Caco-2 (cell line): Measurements from ENCODE around the gene NUP98. TPM values are rescaled to one million over a fixed set of nuclear protein-coding genes. Genes with fewer than 3 reads are reported as not detected.
A peak's percentile ranks its signal among the peaks of the same experiment; 100 is the strongest.

Experiments
- BruUV-seq: library from RNA; stranded (reverse); fragments of 400-500 nt; replicated peaks from 2 replicates; lab custom pipeline; 2021; lab: Mats Ljungman, UMichigan
- CTCF ChIA-PET: fragments of 300-600 bp; sonication (Branson Sonifier 250); formaldehyde crosslinking; loops from one replicate; lab custom pipeline; 2022; ENCODE audit warnings: antibody characterized with exemption; lab: Charles Lee
- POLR2A ChIA-PET: fragments of 300-600 bp; sonication (Branson Sonifier 250); formaldehyde crosslinking; loops from one replicate; lab custom pipeline; 2022; ENCODE audit warnings: antibody characterized with exemption; lab: Charles Lee
- DNase-seq, 2 experiments: peaks; one replicate each; pipeline versions ENCODE4 v3.0.0 to v3.0.0-alpha.2; 2020 to 2022
- H3K27me3 ChIP-seq: replicated peaks from 2 replicates; pipeline ENCODE4 v1.6.0; 2011; ENCODE audit warnings: low read length; ENCODE audit not compliant: control insufficient read depth, insufficient read depth
- H3K36me3 ChIP-seq: 2 replicates; pipeline ENCODE4 v1.5.1; 2011; ENCODE audit warnings: low read length; ENCODE audit not compliant: control insufficient read depth, insufficient read depth
- H3K4me1 ChIP-seq: fragments of 250-450 bp; sonication (Bioruptor Pico); 2 replicates; pipeline ENCODE4 v1.5.1; 2020; ENCODE audit warnings: mild to moderate bottlenecking
- H3K4me3 ChIP-seq: 2 replicates; pipeline ENCODE4 v1.5.1; 2011; ENCODE audit warnings: low read depth, mild to moderate bottlenecking, control low read depth, low read length
- H3K9me3 ChIP-seq: fragments of 250-450 bp; sonication (Bioruptor Pico); 2 replicates; pipeline ENCODE4 v1.5.1; 2020; ENCODE audit warnings: mild to moderate bottlenecking, moderate library complexity
- H3K27ac Mint-ChIP-seq: one replicate; pipeline ENCODE4 v1.8.0; 2022; ENCODE audit warnings: mixed read lengths; ENCODE audit not compliant: unreplicated experiment
- H3K27me3 Mint-ChIP-seq: one replicate; pipeline ENCODE4 v1.8.0; 2022; ENCODE audit warnings: mixed read lengths; ENCODE audit not compliant: insufficient read depth, unreplicated experiment
- H3K36me3 Mint-ChIP-seq: one replicate; pipeline ENCODE4 v1.8.0; 2022; ENCODE audit warnings: mild to moderate bottlenecking, mixed read lengths; ENCODE audit not compliant: insufficient read depth, unreplicated experiment
- H3K4me1 Mint-ChIP-seq: one replicate; pipeline ENCODE4 v1.8.0; 2022; ENCODE audit warnings: low read depth, mixed read lengths; ENCODE audit not compliant: unreplicated experiment
- H3K4me3 Mint-ChIP-seq: one replicate; pipeline ENCODE4 v1.8.0; 2022; ENCODE audit warnings: mild to moderate bottlenecking, moderate library complexity, mixed read lengths; ENCODE audit not compliant: unreplicated experiment
- H3K9me3 Mint-ChIP-seq: one replicate; pipeline ENCODE4 v1.8.0; 2022; ENCODE audit warnings: mixed read lengths; ENCODE audit not compliant: unreplicated experiment
- CTCF ChIP-seq, 2 experiments: fragments of 200-600 bp in 1 of 2; IDR thresholded peaks; 1 replicate in 1 of 2; 2 replicates in 1 of 2; pipeline versions ENCODE4 v1.5.1 to v1.8.0; 2011 to 2022; ENCODE audit warnings: antibody characterized with exemption in 1 of 2, control low read depth in 1 of 2, inconsistent platforms in 1 of 2, low read depth in 1 of 2, low read length in 1 of 2, mild to moderate bottlenecking in 1 of 2, moderate library complexity in 1 of 2; ENCODE audit not compliant: insufficient read depth in 1 of 2, severe bottlenecking in 1 of 2, unreplicated experiment in 1 of 2
- intact Hi-C: fragments of 100-400 bp; cut with micrococcal nuclease; formaldehyde crosslinking; loops from one replicate; pipeline ENCODE4 v1.10.0; 2022; ENCODE audit not compliant: unreplicated experiment
- total RNA-seq: library from RNA; stranded (reverse); gene quantifications from 2 replicates; pipeline ENCODE4 v1.2.3, GENCODE V29; 2022

NUP98 gene
- total RNA-seq, 1 experiment from 2014 or later, result 146 TPM

DNA sequence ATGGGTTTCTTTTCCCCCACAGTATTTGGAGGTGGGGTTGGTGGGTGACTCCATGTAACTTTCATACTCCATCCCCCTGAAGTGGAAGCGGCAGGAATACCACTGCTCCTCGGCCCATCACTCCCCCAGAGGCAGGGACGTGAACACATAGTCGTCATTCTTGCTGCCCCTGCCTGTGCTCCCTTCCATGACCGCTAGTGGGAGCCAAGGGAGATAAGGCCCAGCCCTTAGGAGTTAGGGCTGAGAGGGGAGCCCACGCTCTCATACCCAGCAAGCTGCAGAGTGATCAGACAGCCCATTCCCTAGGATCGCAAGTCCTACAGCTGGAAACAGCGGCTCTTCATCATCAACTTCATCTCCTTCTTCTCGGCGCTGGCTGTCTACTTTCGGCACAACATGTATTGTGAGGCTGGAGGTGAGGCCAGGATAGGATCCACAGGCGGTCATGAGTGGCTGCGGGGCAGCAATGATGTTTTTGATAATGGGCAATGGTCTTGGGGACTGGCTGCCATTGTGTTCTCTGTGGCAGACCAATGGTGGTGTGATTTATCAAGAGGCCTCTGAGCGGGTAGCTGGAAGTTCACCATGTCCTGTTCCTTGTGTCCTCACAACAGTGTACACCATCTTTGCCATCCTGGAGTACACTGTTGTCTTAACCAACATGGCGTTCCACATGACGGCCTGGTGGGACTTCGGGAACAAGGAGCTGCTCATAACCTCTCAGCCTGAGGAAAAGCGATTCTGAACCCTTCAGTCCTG is 27.5 kb upstream of the NUP98 start:
- peak; percentile 74 to 75 for DNase-seq
- peak; percentile 54 to 82 for TF ChIP-seq CTCF (IDR thresholded peaks at IDR 0.05; ENCODE audit: insufficient read depth in 1 of 2, low read depth in 1 of 2, low read length in 1 of 2, severe bottlenecking in 1 of 2, unreplicated experiment in 1 of 2)
- CTCF ChIA-PET, result interaction anchor here (1.3 kb wide), 1 partner anchor 24 kb away, joined by 7 read pairs; no protein-coding TSS in a partner anchor
- Histone ChIP-seq H3K27me3 (no peaks in the 10 kb centered on the region), H3K4me1 (no peaks in the 10 kb centered on the region), H3K4me3 (no peak overlapping the region), H3K36me3 (no peaks in the 10 kb centered on the region; the same call in none of the 2 replicates), H3K9me3 (no peaks in the 10 kb centered on the region)
- H3K4me1 Mint-ChIP-seq, result no peaks in the 10 kb centered on the region
- no TSS peak for BruUV-seq
- peaks cover 50% of the 10 kb centered on the region for H3K36me3 Mint-ChIP-seq
- H3K9me3 Mint-ChIP-seq, result no peaks in the 10 kb centered on the region
- H3K27ac Mint-ChIP-seq, result peak overlapping the region; percentile 32
- POLR2A ChIA-PET, result no interaction called here
- intact Hi-C loops, result no loop called here
- no peaks in the 10 kb centered on the region for H3K27me3 Mint-ChIP-seq
- no peak overlapping the region for H3K4me3 Mint-ChIP-seq

DNA sequence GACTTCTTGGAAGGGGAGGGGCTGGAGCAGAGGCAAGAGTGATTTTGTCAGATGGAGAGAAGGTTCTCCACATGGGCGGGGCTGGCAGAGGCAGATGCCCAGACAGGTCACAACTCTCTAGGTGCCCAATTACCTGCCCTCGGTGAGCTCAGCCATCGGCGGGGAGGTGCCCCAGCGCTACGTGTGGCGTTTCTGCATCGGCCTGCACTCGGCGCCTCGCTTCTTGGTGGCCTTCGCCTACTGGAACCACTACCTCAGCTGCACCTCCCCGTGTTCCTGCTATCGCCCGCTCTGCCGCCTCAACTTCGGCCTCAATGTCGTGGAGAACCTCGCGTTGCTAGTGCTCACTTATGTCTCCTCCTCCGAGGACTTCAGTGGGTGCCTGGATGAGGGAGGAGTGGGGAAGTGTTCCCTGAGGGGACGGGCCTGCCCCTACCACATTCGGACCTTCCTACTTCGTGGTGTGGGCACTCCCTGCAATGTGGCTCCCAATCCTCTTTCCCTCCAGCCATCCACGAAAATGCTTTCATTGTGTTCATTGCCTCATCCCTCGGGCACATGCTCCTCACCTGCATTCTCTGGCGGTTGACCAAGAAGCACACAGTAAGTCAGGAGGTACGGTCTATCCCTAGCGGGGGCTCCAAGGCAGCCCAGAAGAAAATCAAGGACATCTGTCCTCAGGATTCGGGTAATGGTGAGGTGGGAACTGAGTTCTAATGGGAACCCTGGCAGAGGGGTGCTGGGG is 26.6 kb upstream of the NUP98 start:
- Histone ChIP-seq H3K36me3 (no peaks in the 10 kb centered on the region; the same call in none of the 2 replicates), H3K9me3 (no peaks in the 10 kb centered on the region), H3K4me1 (no peaks in the 10 kb centered on the region), H3K27me3 (no peaks in the 10 kb centered on the region), H3K4me3 (no peak overlapping the region)
- Mint-ChIP-seq H3K9me3 (no peaks in the 10 kb centered on the region), H3K4me3 (no peak overlapping the region), H3K27me3 (no peaks in the 10 kb centered on the region), H3K4me1 (no peaks in the 10 kb centered on the region), H3K27ac (peak overlapping the region; percentile 32), H3K36me3 (peaks cover 41% of the 10 kb centered on the region)
- intact Hi-C loops, result no loop called here
- TF ChIP-seq CTCF (IDR thresholded peaks at IDR 0.05; ENCODE audit: insufficient read depth in 1 of 2, low read depth in 1 of 2, low read length in 1 of 2, severe bottlenecking in 1 of 2, unreplicated experiment in 1 of 2), result no peak
- DNase-seq, result no peak
- BruUV-seq, result no TSS peak
- POLR2A ChIA-PET, result no interaction called here
- CTCF ChIA-PET, result interaction anchor here (1.3 kb wide), 1 partner anchor 25 kb away, joined by 7 read pairs; no protein-coding TSS in a partner anchor

DNA sequence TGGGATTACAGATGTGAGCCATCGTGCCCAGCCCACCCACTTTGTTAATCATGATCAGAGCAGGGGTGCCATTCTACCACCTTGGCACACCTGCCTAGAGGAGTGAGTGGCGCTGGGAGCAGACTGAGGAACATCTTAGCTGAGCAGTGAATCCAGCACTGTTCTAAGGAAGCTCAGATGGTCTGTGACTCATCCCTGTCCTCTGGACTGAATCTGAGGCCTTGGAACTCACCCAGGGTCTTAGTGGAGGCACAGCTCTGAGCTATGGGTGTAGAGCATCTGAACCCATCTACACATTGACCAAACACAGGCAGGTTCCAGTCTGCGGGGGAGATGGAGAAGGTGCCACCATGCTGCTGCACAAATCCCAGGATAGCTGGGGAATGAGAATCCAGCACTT is 25.9 kb upstream of the NUP98 start:
- no peaks in the 10 kb centered on the region for H3K9me3 ChIP-seq
- H3K36me3 ChIP-seq, result no peaks in the 10 kb centered on the region; the same call in none of the 2 replicates
- Mint-ChIP-seq H3K4me1 (no peaks in the 10 kb centered on the region), H3K36me3 (peaks cover 38% of the 10 kb centered on the region), H3K4me3 (no peak overlapping the region), H3K27ac (no peak overlapping the region), H3K9me3 (no peaks in the 10 kb centered on the region), H3K27me3 (no peaks in the 10 kb centered on the region)
- H3K27me3 ChIP-seq, result no peaks in the 10 kb centered on the region
- no peaks in the 10 kb centered on the region for H3K4me1 ChIP-seq
- no peak overlapping the region for H3K4me3 ChIP-seq
- ChIA-PET CTCF (interaction anchor here (1.2 kb wide), 1 partner anchor 18 kb away, joined by 3 read pairs; the partner anchor contains the start of gene RHOG), POLR2A (no interaction called here)
- intact Hi-C loops, result no loop called here
- BruUV-seq, result no TSS peak
- TF ChIP-seq CTCF (IDR thresholded peaks at IDR 0.05; ENCODE audit: insufficient read depth in 1 of 2, low read depth in 1 of 2, low read length in 1 of 2, severe bottlenecking in 1 of 2, unreplicated experiment in 1 of 2), result no peak
- no peak for DNase-seq
